Adrenal gland (tissue), 5 donors: ENCODE results near the gene RRBP1.

Experiments
- POLR2A ChIP-seq, 2 donors: fragments of 450-650 bp; IDR thresholded peaks; one replicate each; pipeline ENCODE4 v1.6.1; 2017; ENCODE audit warnings: antibody characterized with exemption in 2 of 2, mild to moderate bottlenecking in 2 of 2, moderate library complexity in 1 of 2
- TF ChIP-seq, protein P1 (sequence below), 6 experiments: fragments of 450-650 bp in 4 of 6; fragments of 200-600 bp in 2 of 6; sonication (generic) in 1 of 6; IDR thresholded peaks; 1 replicate in 5 of 6; 2 replicates in 1 of 6; pipeline versions ENCODE4 v1.5.1 to v1.8.0; 2016 to 2021; ENCODE audit warnings: antibody characterized with exemption in 6 of 6, mild to moderate bottlenecking in 2 of 6, moderate library complexity in 1 of 6
- donor health status: DM: no; HTN: no; CAD: no.

DNA sequence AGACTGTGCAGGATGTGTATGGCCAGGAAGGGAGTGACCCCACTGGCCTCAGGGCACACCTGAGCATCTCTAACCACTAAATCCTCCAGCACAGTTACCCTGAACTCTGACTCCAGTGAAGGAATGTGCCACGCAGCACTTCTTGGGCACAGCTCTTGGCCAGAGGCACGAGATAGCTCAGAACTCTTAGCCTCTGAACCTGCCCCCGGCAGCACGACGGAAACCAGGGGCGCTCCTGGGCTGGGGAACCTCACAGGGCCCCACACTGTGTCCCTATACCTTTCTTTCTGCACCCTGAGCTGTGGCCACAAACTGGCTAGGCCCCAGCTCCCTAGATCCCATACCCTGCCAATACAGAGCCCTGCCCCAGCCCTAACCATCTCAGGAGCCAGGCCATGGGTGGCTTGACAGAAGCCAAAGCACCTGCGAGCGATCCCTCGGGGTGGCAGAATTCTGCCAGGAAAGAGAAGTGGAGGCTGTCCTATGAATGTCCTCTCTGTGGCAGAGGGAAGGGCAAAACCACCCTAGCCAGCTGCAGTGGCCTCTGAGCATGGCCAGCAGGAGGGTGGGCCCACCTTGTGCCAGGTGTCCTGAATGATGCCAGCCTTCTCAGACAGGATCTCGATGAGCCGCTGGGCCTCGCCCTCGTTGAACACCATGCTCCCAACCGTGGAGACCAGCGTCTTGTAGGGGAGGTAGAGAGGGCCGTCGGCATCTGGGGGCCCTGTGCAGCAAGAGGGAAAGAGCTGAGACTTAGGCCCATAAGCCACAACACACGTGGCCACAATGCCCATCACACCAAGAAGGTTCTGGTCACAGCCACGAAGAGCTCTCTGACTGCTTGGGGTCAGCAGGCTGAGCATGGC, 39.4 kb downstream of the RRBP1 start:
- no peak for TF ChIP-seq POLR2A (IDR thresholded peaks at IDR 0.05)
- TF ChIP-seq, protein P1, sequence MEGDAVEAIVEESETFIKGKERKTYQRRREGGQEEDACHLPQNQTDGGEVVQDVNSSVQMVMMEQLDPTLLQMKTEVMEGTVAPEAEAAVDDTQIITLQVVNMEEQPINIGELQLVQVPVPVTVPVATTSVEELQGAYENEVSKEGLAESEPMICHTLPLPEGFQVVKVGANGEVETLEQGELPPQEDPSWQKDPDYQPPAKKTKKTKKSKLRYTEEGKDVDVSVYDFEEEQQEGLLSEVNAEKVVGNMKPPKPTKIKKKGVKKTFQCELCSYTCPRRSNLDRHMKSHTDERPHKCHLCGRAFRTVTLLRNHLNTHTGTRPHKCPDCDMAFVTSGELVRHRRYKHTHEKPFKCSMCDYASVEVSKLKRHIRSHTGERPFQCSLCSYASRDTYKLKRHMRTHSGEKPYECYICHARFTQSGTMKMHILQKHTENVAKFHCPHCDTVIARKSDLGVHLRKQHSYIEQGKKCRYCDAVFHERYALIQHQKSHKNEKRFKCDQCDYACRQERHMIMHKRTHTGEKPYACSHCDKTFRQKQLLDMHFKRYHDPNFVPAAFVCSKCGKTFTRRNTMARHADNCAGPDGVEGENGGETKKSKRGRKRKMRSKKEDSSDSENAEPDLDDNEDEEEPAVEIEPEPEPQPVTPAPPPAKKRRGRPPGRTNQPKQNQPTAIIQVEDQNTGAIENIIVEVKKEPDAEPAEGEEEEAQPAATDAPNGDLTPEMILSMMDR (IDR thresholded peaks at IDR 0.05) = no peak
